Panc1 (cell line): ENCODE measurements around the gene MOB3A. TPM values are rescaled to one million over a fixed set of nuclear protein-coding genes. Genes with fewer than 3 reads are reported as not detected.

ENCODE experiments used
- ATAC-seq: fragments of 200-7000 bp; cut with Tn5 transposase; 2 replicates; pipeline ENCODE4 v1.9.1; 2020; ENCODE audit warnings: mild to moderate bottlenecking, moderate library complexity
- BruUV-seq: library from RNA; stranded (reverse); fragments of 400-500 nt; replicated peaks from 2 replicates; lab custom pipeline; 2021; lab: Mats Ljungman, UMichigan
- CTCF ChIA-PET: fragments of 300-600 bp; sonication (Branson Sonifier 250); formaldehyde crosslinking; loops from one replicate; lab custom pipeline; 2022; ENCODE audit warnings: antibody characterized with exemption; lab: Charles Lee
- POLR2A ChIA-PET: fragments of 300-600 bp; sonication (Branson Sonifier 250); formaldehyde crosslinking; loops from one replicate; lab custom pipeline; 2022; ENCODE audit warnings: antibody characterized with exemption; lab: Charles Lee
- DNase-seq: peaks from one replicate; pipeline ENCODE4 v3.0.0-alpha.2; 2010; ENCODE audit warnings: low read depth, low spot score
- H3K27ac ChIP-seq: 2 replicates; pipeline ENCODE4 v1.5.1; 2011; ENCODE audit warnings: mild to moderate bottlenecking, low read length, inconsistent platforms
- H3K27me3 ChIP-seq: fragments of 200-500 bp; sonication (Bioruptor generic); 2 replicates; pipeline ENCODE4 v1.6.0; 2014; ENCODE audit warnings: low read length, inconsistent platforms; ENCODE audit not compliant: control insufficient read depth, insufficient read depth
- H3K36me3 ChIP-seq: fragments of 200-500 bp; sonication (Bioruptor generic); 2 replicates; pipeline ENCODE4 v1.5.1; 2014; ENCODE audit warnings: inconsistent platforms, mild to moderate bottlenecking, low read length, moderate library complexity; ENCODE audit not compliant: control insufficient read depth, insufficient read depth
- H3K4me1 ChIP-seq: 2 replicates; pipeline ENCODE4 v1.5.1; 2011; ENCODE audit warnings: inconsistent platforms, mild to moderate bottlenecking, low read length, moderate library complexity; ENCODE audit not compliant: control insufficient read depth, insufficient read depth
- H3K4me3 ChIP-seq, 2 experiments: 2 replicates each; pipeline ENCODE4 v1.5.1; 2011 to 2012; ENCODE audit warnings: low read depth in 2 of 2, low read length in 2 of 2, mild to moderate bottlenecking in 2 of 2, inconsistent platforms in 1 of 2, moderate library complexity in 1 of 2
- H3K9me3 ChIP-seq: fragments of 200-500 bp; sonication (Bioruptor generic); 2 replicates; pipeline ENCODE4 v1.5.1; 2014; ENCODE audit warnings: low read depth, mild to moderate bottlenecking, inconsistent platforms, low read length, moderate library complexity; ENCODE audit not compliant: control insufficient read depth, insufficient read depth
- CTCF ChIP-seq: fragments of 450-650 bp; IDR thresholded peaks from 2 replicates; pipeline ENCODE4 v1.5.1; 2017; ENCODE audit warnings: mild to moderate bottlenecking
- POLR2AphosphoS5 ChIP-seq: IDR thresholded peaks from 2 replicates; pipeline ENCODE4 v1.6.1; 2012; ENCODE audit warnings: mild to moderate bottlenecking, low read depth, low read length, moderate library complexity
- REST ChIP-seq, 2 experiments: IDR thresholded peaks; 2 replicates each; pipeline ENCODE4 v1.6.1; 2011 to 2012; ENCODE audit warnings: low read depth in 2 of 2, control low read depth in 1 of 2, low read length in 1 of 2, mild to moderate bottlenecking in 1 of 2, moderate library complexity in 1 of 2; ENCODE audit not compliant: insufficient read depth in 1 of 2
- SIN3A ChIP-seq: IDR thresholded peaks from 2 replicates; pipeline ENCODE4 v1.6.1; 2012; ENCODE audit warnings: low read depth, mild to moderate bottlenecking, low read length, moderate library complexity, borderline replicate concordance; ENCODE audit not compliant: insufficient read depth
- TCF7L2 ChIP-seq: IDR thresholded peaks from 2 replicates; pipeline ENCODE4 v1.6.1; 2011; ENCODE audit warnings: mild to moderate bottlenecking, low read depth, low read length, inconsistent platforms
- in situ Hi-C: cut with HindIII; loops from 2 replicates; pipeline ENCODE4 v1.10.0; 2016; ENCODE audit warnings: low sequenced_read_pairs, low pct_unique_long_range_greater_than_20kb
- intact Hi-C: fragments of 100-400 bp; cut with micrococcal nuclease; formaldehyde crosslinking; loops from one replicate; pipeline ENCODE4 v1.10.0; 2022; ENCODE audit not compliant: unreplicated experiment
- total RNA-seq: library from RNA; stranded (reverse); gene quantifications from one replicate; pipeline ENCODE4 v1.2.1, GENCODE V29; 2021; ENCODE audit not compliant: unreplicated experiment

MOB3A gene
- total RNA-seq, 1 experiment from 2014 or later, result 36.3 TPM

- no peaks in the 10 kb centered on the region for H3K4me1 ChIP-seq
- ChIA-PET CTCF (no interaction called here), POLR2A (no interaction called here)
- no peak for TF ChIP-seq CTCF
- TF ChIP-seq TCF7L2, result no peak
- TF ChIP-seq POLR2AphosphoS5, result no peak
- TF ChIP-seq REST (IDR thresholded peaks at IDR 0.05; ENCODE audit: insufficient read depth in 1 of 2, low read depth in 2 of 2, low read length in 1 of 2), result no peak
- no peak for TF ChIP-seq SIN3A
- intact Hi-C loops, result no loop called here
- ATAC-seq (no peak), DNase-seq (no peak)
- in situ Hi-C loops, result no loop called here
- no peaks in the 10 kb centered on the region for H3K27me3 ChIP-seq
- BruUV-seq, result no TSS peak
- H3K27ac ChIP-seq, result no peak overlapping the region
- H3K36me3 ChIP-seq, result no peaks in the 10 kb centered on the region
- H3K4me3 ChIP-seq, result no peak overlapping the region
- H3K9me3 ChIP-seq, result no peaks in the 10 kb centered on the region
Observed at GRCh38 chr19:2081873-2082810, 14.0 kb downstream of the MOB3A start.

- no peak for DNase-seq
- Histone ChIP-seq H3K36me3 (no peaks in the 10 kb centered on the region), H3K4me3 (no peak overlapping the region), H3K4me1 (no peaks in the 10 kb centered on the region), H3K27me3 (no peaks in the 10 kb centered on the region), H3K9me3 (no peaks in the 10 kb centered on the region), H3K27ac (no peak overlapping the region)
- in situ Hi-C loops (no loop called here), intact Hi-C loops (no loop called here)
- no peak for ATAC-seq
- no peak for TF ChIP-seq REST (IDR thresholded peaks at IDR 0.05; ENCODE audit: insufficient read depth in 1 of 2, low read depth in 2 of 2, low read length in 1 of 2)
- no peak for TF ChIP-seq CTCF
- no peak for TF ChIP-seq SIN3A
- TF ChIP-seq POLR2AphosphoS5, result no peak
- no peak for TF ChIP-seq TCF7L2
- POLR2A ChIA-PET, result no interaction called here
- CTCF ChIA-PET, result no interaction called here
- no TSS peak for BruUV-seq
Observed at GRCh38 chr19:2080336-2080988, 15.7 kb downstream of the MOB3A start.
